Stomach (tissue), 19 donors: ENCODE data around the gene CD96. TPM values are rescaled to one million over a fixed set of nuclear protein-coding genes. Genes with fewer than 3 reads are reported as not detected.

Experiments
- DNase-seq, 2 donors: peaks; one replicate each; pipeline versions ENCODE4 v3.0.0 to v3.0.0-alpha.2; 2013 to 2019
- H3K27ac ChIP-seq, 5 donors: fragments of 200-600 bp in 4 of 5; sonication (generic) in 4 of 5; one replicate each; pipeline ENCODE4 v1.5.1; 2013 to 2019; ENCODE audit warnings: mild to moderate bottlenecking in 1 of 5, moderate library complexity in 1 of 5
- H3K27me3 ChIP-seq, 3 donors: fragments of 200-600 bp; sonication (generic); one replicate each; pipeline ENCODE4 v1.5.1; 2017 to 2019; ENCODE audit warnings: mixed run types in 1 of 3
- H3K36me3 ChIP-seq, 4 donors: fragments of 200-600 bp; sonication (generic); 1 replicate in 3 of 4; 2 replicates in 1 of 4; pipeline ENCODE4 v1.5.1; 2016 to 2019
- H3K4me1 ChIP-seq, 4 donors: fragments of 200-600 bp; sonication (generic); one replicate each; pipeline ENCODE4 v1.5.1; 2016 to 2019
- H3K4me3 ChIP-seq, 4 donors: fragments of 200-600 bp; sonication (generic) in 3 of 4; one replicate each; pipeline ENCODE4 v1.5.1; 2016 to 2019; ENCODE audit warnings: mild to moderate bottlenecking in 1 of 4
- H3K9me3 ChIP-seq, 4 donors: fragments of 200-600 bp; sonication (generic); one replicate each; pipeline ENCODE4 v1.5.1; 2016 to 2019
- CTCF ChIP-seq, 7 experiments: fragments of 450-650 bp in 4 of 7; fragments of 200-600 bp in 3 of 7; sonication (generic) in 3 of 7; IDR thresholded peaks; one replicate each; pipeline ENCODE4 v1.5.1; 2016 to 2019; ENCODE audit warnings: antibody characterized with exemption in 7 of 7, control low read depth in 2 of 7, mild to moderate bottlenecking in 1 of 7
- EP300 ChIP-seq: sonication (generic); formaldehyde crosslinking; IDR thresholded peaks from one replicate; pipeline ENCODE4 v1.6.1; 2017; ENCODE audit warnings: antibody characterized with exemption
- POLR2A ChIP-seq, 4 donors: fragments of 450-650 bp; IDR thresholded peaks; one replicate each; pipeline ENCODE4 v1.6.1; 2016; ENCODE audit warnings: antibody characterized with exemption in 4 of 4, control low read depth in 2 of 4, mild to moderate bottlenecking in 1 of 4, moderate library complexity in 1 of 4
- POLR2AphosphoS5 ChIP-seq, 3 donors: sonication (generic); formaldehyde crosslinking; IDR thresholded peaks; one replicate each; pipeline ENCODE4 v1.6.1; 2016; ENCODE audit warnings: antibody characterized with exemption in 3 of 3
- WGBS, 5 donors: extraction: QIAGEN DNeasy Blood & Tissue Kit in 3 of 5; methylation state at CpG; one replicate each; pipeline versions ENCODE4 v1.1.5 to v1.1.7; 2013 to 2018; 5-methylcytosine and 5-hydroxymethylcytosine counted together
- intact Hi-C: fragments of 100-400 bp; cut with DNase I; formaldehyde crosslinking; loops from one replicate; pipeline ENCODE4 v1.15.1; 2023; ENCODE audit warnings: low total_unique reads
- long read RNA-seq, 10 donors: transcript quantifications; one replicate each; lab custom pipeline, GENCODE V29; 2026
- polyA plus RNA-seq, 3 donors: library from polyadenylated mRNA; stranded (reverse); fragments of 200-250 nt; gene quantifications; one replicate each; pipeline ENCODE4 v1.2.3, GENCODE V29; 2013
- total RNA-seq, 5 donors: library from RNA; depleted of rRNA; stranded (reverse); fragments of >200 nt; gene quantifications; one replicate each; pipeline versions ENCODE4 v1.1.0 to v1.2.3, GENCODE V29; 2014 to 2016
- donor health status: healthy with polysubstance abuse.
- donor health status: Bipolar disorder and iron deficiency.
- donor health status: healthy.

CD96 gene
- total RNA-seq (10 to 100 TPM in 1 of 5 donors, 1 to 10 TPM in 4; 5.7 to 57.2 (median 6.2) TPM), polyA plus RNA-seq (1 to 10 TPM in 2 of 3 donors, under 1 TPM in 1; 0.19 to 3.2 (median 1.6) TPM)
- long read RNA-seq, donor 1, result 0 reads
- long read RNA-seq, donor 2, result 0 reads
- long read RNA-seq, donor 3, result 0 reads
- long read RNA-seq, donor 4, result 0 reads
- long read RNA-seq, donor 5, result 0 reads
- long read RNA-seq, donor 6, result 0 reads
- long read RNA-seq, donor 7, result 0 reads
- long read RNA-seq, donor 8, result 0 reads
- long read RNA-seq, donor 9, result 0 reads
- long read RNA-seq, donor 10, result 0 reads

- H3K4me1 ChIP-seq, result peaks cover 0 to 16% (median 13%) of the 10 kb centered on the region in 4 donors
- TF ChIP-seq POLR2A (IDR thresholded peaks at IDR 0.05) (no peak), EP300 (no peak), POLR2AphosphoS5 (IDR thresholded peaks at IDR 0.05) (peak in 2 of 3 donors; percentile 36 to 46)
- intact Hi-C loops, result no loop called here
- peak within 1 kb of the TSS in 1 of 4 donors; percentile 11 for H3K4me3 ChIP-seq
- no peaks in the 10 kb centered on the region for H3K36me3 ChIP-seq
- H3K27ac ChIP-seq, result peak within 1 kb of the TSS; percentile 2 to 58 (median 32)
- H3K27me3 ChIP-seq, result no peaks in the 10 kb centered on the region
- peak; percentile 27 to 69 for DNase-seq
- 31 to 39% (median 33%) methylated on average over 11 of the region's 11 CpGs for WGBS, 5 donors
- H3K9me3 ChIP-seq, result no peaks in the 10 kb centered on the region
These were observed at the start of gene CD96 for GRCh38 chr3:111541911-111542483. Gene CD96, plus strand, starts transcription at chr3:111542197. Its CDS starts 52 bp downstream, at chr3:111542249.

- H3K27ac ChIP-seq, result no peak overlapping the region
- H3K27me3 ChIP-seq, result no peaks in the 10 kb centered on the region
These were observed 48.7 kb upstream of the CD96 start for GRCh38 chr3:111493276-111493675.

GRCh38 chr3:111496894-111497559, 45.0 kb upstream of the CD96 start:
- H3K36me3 ChIP-seq, result no peaks in the 10 kb centered on the region
- DNase-seq, result no peak
- 89 to 98% (median 95%) methylated on average over 13 to 14 of the region's 14 CpGs for WGBS, 5 donors

More at GRCh38 chr3:111493276-111493675, 48.7 kb upstream of the CD96 start:
- Histone ChIP-seq H3K4me3 (no peak overlapping the region), H3K36me3 (no peaks in the 10 kb centered on the region), H3K4me1 (no peaks in the 10 kb centered on the region), H3K9me3 (peaks cover 0 to 6% (median 0%) of the 10 kb centered on the region in 4 donors)
- DNase-seq, result no peak
- TF ChIP-seq EP300 (no peak), CTCF (IDR thresholded peaks at IDR 0.05) (no peak), POLR2A (IDR thresholded peaks at IDR 0.05) (no peak), POLR2AphosphoS5 (IDR thresholded peaks at IDR 0.05) (no peak)
- intact Hi-C loops, result no loop called here

GRCh38 chr3:111498022-111498421, 44.0 kb upstream of the CD96 start:
- no peak for DNase-seq
- WGBS, 5 donors, result 69 to 81% (median 73%) methylated on average over 3 of the region's 3 CpGs
- Histone ChIP-seq H3K27me3 (no peaks in the 10 kb centered on the region), H3K4me3 (no peak overlapping the region), H3K9me3 (peaks cover 0 to 5% (median 0%) of the 10 kb centered on the region in 4 donors), H3K27ac (no peak overlapping the region), H3K4me1 (no peaks in the 10 kb centered on the region), H3K36me3 (no peaks in the 10 kb centered on the region)
- intact Hi-C loops, result no loop called here
- TF ChIP-seq CTCF (IDR thresholded peaks at IDR 0.05), result no peak
- no peak for TF ChIP-seq POLR2A (IDR thresholded peaks at IDR 0.05)
- no peak for TF ChIP-seq EP300
- TF ChIP-seq POLR2AphosphoS5 (IDR thresholded peaks at IDR 0.05), result no peak

More at GRCh38 chr3:111496894-111497559, 45.0 kb upstream of the CD96 start:
- Histone ChIP-seq H3K9me3 (peaks cover 0 to 5% (median 0%) of the 10 kb centered on the region in 4 donors), H3K27me3 (no peaks in the 10 kb centered on the region), H3K27ac (no peak overlapping the region), H3K4me3 (no peak overlapping the region), H3K4me1 (no peaks in the 10 kb centered on the region)
- intact Hi-C loops, result no loop called here
- no peak for TF ChIP-seq CTCF (IDR thresholded peaks at IDR 0.05)
- TF ChIP-seq POLR2A (IDR thresholded peaks at IDR 0.05), result no peak
- TF ChIP-seq POLR2AphosphoS5 (IDR thresholded peaks at IDR 0.05), result no peak
- TF ChIP-seq EP300, result no peak
